Right lobe of liver (tissue), 4 donors: ENCODE results near the gene NDUFS6.

Experiments used
- POLR2A ChIP-seq: fragments of 450-650 bp; IDR thresholded peaks from one replicate; pipeline ENCODE4 v1.6.1; 2017; ENCODE audit warnings: antibody characterized with exemption, mild to moderate bottlenecking
- TF ChIP-seq, protein P1 (sequence below), 4 donors: fragments of 200-600 bp in 3 of 4; fragments of 450-650 bp in 1 of 4; IDR thresholded peaks; one replicate each; pipeline versions ENCODE4 v1.5.1 to v1.8.0; 2016 to 2022; ENCODE audit warnings: antibody characterized with exemption in 4 of 4, mild to moderate bottlenecking in 2 of 4
- donor health status: DM: no; HTN: no; CAD: no.
- donor health status: DM: no; HTN: no; CAD: no.
- donor health status: DM: no; HTN: yes; CAD: no.

DNA sequence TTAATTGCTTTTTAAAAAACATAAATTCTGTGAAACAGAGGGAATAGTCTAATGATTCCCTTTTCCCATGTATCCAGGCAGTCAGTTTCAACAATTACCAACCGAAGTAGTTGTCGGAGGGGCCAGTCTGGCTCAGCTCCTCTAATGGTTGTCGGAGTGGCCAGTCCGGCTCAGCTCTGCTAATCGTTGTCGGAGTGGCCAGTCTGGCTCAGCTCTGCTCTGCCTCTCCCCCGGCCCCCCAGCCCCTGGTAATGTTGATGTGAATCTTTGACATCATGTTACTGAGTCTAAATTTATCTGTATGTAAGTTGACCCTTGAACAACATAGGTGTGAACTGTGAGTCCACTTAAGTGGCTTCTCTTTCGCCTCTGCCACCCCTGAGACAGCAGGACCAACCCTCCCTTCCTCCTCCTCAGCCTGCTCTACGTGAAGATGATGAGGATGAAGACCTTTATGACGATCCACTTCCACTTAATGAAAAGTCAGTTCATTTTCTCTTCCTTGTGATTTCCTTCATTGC, 9.4 kb downstream of the NDUFS6 start:
- TF ChIP-seq, protein P1, sequence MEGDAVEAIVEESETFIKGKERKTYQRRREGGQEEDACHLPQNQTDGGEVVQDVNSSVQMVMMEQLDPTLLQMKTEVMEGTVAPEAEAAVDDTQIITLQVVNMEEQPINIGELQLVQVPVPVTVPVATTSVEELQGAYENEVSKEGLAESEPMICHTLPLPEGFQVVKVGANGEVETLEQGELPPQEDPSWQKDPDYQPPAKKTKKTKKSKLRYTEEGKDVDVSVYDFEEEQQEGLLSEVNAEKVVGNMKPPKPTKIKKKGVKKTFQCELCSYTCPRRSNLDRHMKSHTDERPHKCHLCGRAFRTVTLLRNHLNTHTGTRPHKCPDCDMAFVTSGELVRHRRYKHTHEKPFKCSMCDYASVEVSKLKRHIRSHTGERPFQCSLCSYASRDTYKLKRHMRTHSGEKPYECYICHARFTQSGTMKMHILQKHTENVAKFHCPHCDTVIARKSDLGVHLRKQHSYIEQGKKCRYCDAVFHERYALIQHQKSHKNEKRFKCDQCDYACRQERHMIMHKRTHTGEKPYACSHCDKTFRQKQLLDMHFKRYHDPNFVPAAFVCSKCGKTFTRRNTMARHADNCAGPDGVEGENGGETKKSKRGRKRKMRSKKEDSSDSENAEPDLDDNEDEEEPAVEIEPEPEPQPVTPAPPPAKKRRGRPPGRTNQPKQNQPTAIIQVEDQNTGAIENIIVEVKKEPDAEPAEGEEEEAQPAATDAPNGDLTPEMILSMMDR (IDR thresholded peaks at IDR 0.05) = no peak
- no peak for TF ChIP-seq POLR2A
